HepG2 (cell line): ENCODE results near the gene PSMC3IP. TPM values are rescaled to one million over a fixed set of nuclear protein-coding genes. Genes with fewer than 3 reads are reported as not detected.

Experiments used
- CSRNP2 ChIP-seq: sonication (generic); formaldehyde crosslinking; conservative IDR thresholded peaks from 2 replicates; pipeline ENCODE4 v1.8.0; 2022; ENCODE audit warnings: low read depth, missing genetic modification reagents
- DMAP1 ChIP-seq: IDR thresholded peaks from 2 replicates; pipeline ENCODE4 v1.6.1; 2016
- FOSL2 ChIP-seq: sonication (generic); formaldehyde crosslinking; IDR thresholded peaks from 2 replicates; pipeline ENCODE4 v1.4.0; 2020; ENCODE audit warnings: missing genetic modification reagents
- NR2F2 ChIP-seq: IDR thresholded peaks from 2 replicates; pipeline ENCODE4 v1.6.1; 2012; ENCODE audit warnings: low read depth, inconsistent platforms, borderline replicate concordance
- POLR2G ChIP-seq: fragments of 200-400 bp; formaldehyde crosslinking; IDR thresholded peaks from 2 replicates; pipeline ENCODE4 v1.6.1; 2018; ENCODE audit warnings: mild to moderate bottlenecking, low read depth, low read length, moderate library complexity
- RARA ChIP-seq: IDR thresholded peaks from 2 replicates; pipeline ENCODE4 v1.6.1; 2016; ENCODE audit warnings: missing genetic modification reagents, missing compliant biosample characterization
- SMARCE1 ChIP-seq: fragments of 450-650 bp; IDR thresholded peaks from 2 replicates; pipeline ENCODE4 v1.6.1; 2017; ENCODE audit warnings: borderline replicate concordance
- SOX13 ChIP-seq, 3 experiments: fragments of 450-650 bp in 1 of 3; sonication (generic) in 1 of 3; formaldehyde crosslinking in 1 of 3; IDR thresholded peaks in 2 of 3; conservative IDR thresholded peaks in 1 of 3; 2 replicates each; pipeline versions ENCODE4 v1.5.0 to v1.6.1; 2016 to 2020; ENCODE audit warnings: antibody characterized with exemption in 1 of 3, mild to moderate bottlenecking in 1 of 3, missing compliant biosample characterization in 1 of 3, missing genetic modification reagents in 1 of 3, moderate library complexity in 1 of 3
- ZBTB21 ChIP-seq: sonication (generic); formaldehyde crosslinking; IDR thresholded peaks from 2 replicates; pipeline ENCODE4 v1.4.0; 2020; ENCODE audit warnings: missing genetic modification reagents
- ZKSCAN5 ChIP-seq: sonication (generic); formaldehyde crosslinking; IDR thresholded peaks from 2 replicates; pipeline ENCODE4 v1.5.1; 2020; ENCODE audit warnings: mild to moderate bottlenecking, missing genetic modification reagents
- ZNF460 ChIP-seq: sonication (generic); formaldehyde crosslinking; IDR thresholded peaks from 2 replicates; pipeline ENCODE4 v1.5.1; 2020; ENCODE audit warnings: missing genetic modification reagents, mild to moderate bottlenecking, borderline replicate concordance
- ZNF503 ChIP-seq: sonication (generic); formaldehyde crosslinking; IDR thresholded peaks from 2 replicates; pipeline ENCODE4 v1.4.0; 2020; ENCODE audit warnings: missing genetic modification reagents
- polyA plus RNA-seq, 8 experiments: library from polyadenylated mRNA; depleted of rRNA in 3 of 8; stranded (reverse) in 7 of 8; unstranded in 1 of 8; fragments of >200 nt; fragmentation: Illumina TruSeq in 4 of 8; extraction: Trizol in 4 of 8; gene quantifications; 2 replicates each; pipeline versions ENCODE4 v1.2.1 to v1.2.3, GENCODE V29; 2011 to 2016; ENCODE audit warnings: low read depth in 4 of 8, missing spikeins in 1 of 8, mixed read lengths in 1 of 8; ENCODE audit not compliant: insufficient read depth in 1 of 8
- total RNA-seq, 5 experiments: library from RNA; depleted of rRNA; stranded (reverse); fragments of >200 nt; fragmentation: Illumina TruSeq; extraction: Trizol; gene quantifications; 2 replicates each; pipeline ENCODE4 v1.2.3, GENCODE V29; 2016; ENCODE audit warnings: low read depth in 1 of 5
- TF ChIP-seq, protein P1 (sequence below): IDR thresholded peaks from 2 replicates; pipeline ENCODE4 v1.6.1; 2012; ENCODE audit warnings: inconsistent platforms
- TF ChIP-seq, protein P2 (sequence below): sonication (generic); formaldehyde crosslinking; IDR thresholded peaks from 2 replicates; pipeline ENCODE4 v1.4.0; 2020; ENCODE audit warnings: missing genetic modification reagents, borderline replicate concordance
- TF ChIP-seq, protein P3 (sequence below): IDR thresholded peaks from 2 replicates; pipeline ENCODE4 v1.6.1; 2012; ENCODE audit warnings: low read length, improper control_type of control experiment
- TF ChIP-seq, protein P4 (sequence below): sonication (generic); formaldehyde crosslinking; IDR thresholded peaks from 2 replicates; pipeline ENCODE4 v1.4.0; 2020; ENCODE audit warnings: missing genetic modification reagents

PSMC3IP gene
- total and polyA plus RNA-seq, 2 of the 13 experiments (the other 11 are each of a cell fraction or from before 2014, with no cell fraction given) = 6.5 to 22.4 TPM

- TF ChIP-seq, protein P1, sequence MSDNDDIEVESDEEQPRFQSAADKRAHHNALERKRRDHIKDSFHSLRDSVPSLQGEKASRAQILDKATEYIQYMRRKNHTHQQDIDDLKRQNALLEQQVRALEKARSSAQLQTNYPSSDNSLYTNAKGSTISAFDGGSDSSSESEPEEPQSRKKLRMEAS = peak; percentile 71
- TF ChIP-seq SOX13 (IDR thresholded peaks at IDR 0.05) (no peak), SOX13 (CRISPR knock-in tag; conservative IDR thresholded peaks at IDR 0.05 in 1 of 2, IDR thresholded peaks at IDR 0.05 in 1 of 2) (0 out of 4 replicates have a peak, but pooled peaks of 1 of the 2 experiments have one; percentile 20), ZNF503 (CRISPR knock-in tag) (peak; percentile 83), DMAP1 (CRISPR knock-in tag) (peak; percentile 83), FOSL2 (CRISPR knock-in tag) (peak; percentile 5; the same call in 1 of the 2 replicates), ZKSCAN5 (CRISPR knock-in tag) (0 out of 2 replicates have a peak, but pooled peaks have one; percentile 39), SMARCE1 (no peak), RARA (CRISPR knock-in tag) (peak; percentile 49; the same call in 1 of the 2 replicates), ZNF460 (CRISPR knock-in tag) (no peak), POLR2G (peak; percentile 97), ZBTB21 (no peak), CSRNP2 (CRISPR knock-in tag) (no peak), NR2F2 (no peak)
- TF ChIP-seq, protein P2, sequence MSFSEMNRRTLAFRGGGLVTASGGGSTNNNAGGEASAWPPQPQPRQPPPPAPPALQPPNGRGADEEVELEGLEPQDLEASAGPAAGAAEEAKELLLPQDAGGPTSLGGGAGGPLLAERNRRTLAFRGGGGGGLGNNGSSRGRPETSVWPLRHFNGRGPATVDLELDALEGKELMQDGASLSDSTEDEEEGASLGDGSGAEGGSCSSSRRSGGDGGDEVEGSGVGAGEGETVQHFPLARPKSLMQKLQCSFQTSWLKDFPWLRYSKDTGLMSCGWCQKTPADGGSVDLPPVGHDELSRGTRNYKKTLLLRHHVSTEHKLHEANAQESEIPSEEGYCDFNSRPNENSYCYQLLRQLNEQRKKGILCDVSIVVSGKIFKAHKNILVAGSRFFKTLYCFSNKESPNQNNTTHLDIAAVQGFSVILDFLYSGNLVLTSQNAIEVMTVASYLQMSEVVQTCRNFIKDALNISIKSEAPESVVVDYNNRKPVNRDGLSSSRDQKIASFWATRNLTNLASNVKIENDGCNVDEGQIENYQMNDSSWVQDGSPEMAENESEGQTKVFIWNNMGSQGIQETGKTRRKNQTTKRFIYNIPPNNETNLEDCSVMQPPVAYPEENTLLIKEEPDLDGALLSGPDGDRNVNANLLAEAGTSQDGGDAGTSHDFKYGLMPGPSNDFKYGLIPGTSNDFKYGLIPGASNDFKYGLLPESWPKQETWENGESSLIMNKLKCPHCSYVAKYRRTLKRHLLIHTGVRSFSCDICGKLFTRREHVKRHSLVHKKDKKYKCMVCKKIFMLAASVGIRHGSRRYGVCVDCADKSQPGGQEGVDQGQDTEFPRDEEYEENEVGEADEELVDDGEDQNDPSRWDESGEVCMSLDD (CRISPR knock-in tag) = 0 out of 2 replicates have a peak, but pooled peaks have one; percentile 60
- TF ChIP-seq, protein P3, sequence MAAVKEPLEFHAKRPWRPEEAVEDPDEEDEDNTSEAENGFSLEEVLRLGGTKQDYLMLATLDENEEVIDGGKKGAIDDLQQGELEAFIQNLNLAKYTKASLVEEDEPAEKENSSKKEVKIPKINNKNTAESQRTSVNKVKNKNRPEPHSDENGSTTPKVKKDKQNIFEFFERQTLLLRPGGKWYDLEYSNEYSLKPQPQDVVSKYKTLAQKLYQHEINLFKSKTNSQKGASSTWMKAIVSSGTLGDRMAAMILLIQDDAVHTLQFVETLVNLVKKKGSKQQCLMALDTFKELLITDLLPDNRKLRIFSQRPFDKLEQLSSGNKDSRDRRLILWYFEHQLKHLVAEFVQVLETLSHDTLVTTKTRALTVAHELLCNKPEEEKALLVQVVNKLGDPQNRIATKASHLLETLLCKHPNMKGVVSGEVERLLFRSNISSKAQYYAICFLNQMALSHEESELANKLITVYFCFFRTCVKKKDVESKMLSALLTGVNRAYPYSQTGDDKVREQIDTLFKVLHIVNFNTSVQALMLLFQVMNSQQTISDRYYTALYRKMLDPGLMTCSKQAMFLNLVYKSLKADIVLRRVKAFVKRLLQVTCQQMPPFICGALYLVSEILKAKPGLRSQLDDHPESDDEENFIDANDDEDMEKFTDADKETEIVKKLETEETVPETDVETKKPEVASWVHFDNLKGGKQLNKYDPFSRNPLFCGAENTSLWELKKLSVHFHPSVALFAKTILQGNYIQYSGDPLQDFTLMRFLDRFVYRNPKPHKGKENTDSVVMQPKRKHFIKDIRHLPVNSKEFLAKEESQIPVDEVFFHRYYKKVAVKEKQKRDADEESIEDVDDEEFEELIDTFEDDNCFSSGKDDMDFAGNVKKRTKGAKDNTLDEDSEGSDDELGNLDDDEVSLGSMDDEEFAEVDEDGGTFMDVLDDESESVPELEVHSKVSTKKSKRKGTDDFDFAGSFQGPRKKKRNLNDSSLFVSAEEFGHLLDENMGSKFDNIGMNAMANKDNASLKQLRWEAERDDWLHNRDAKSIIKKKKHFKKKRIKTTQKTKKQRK = no peak
- TF ChIP-seq, protein P4, sequence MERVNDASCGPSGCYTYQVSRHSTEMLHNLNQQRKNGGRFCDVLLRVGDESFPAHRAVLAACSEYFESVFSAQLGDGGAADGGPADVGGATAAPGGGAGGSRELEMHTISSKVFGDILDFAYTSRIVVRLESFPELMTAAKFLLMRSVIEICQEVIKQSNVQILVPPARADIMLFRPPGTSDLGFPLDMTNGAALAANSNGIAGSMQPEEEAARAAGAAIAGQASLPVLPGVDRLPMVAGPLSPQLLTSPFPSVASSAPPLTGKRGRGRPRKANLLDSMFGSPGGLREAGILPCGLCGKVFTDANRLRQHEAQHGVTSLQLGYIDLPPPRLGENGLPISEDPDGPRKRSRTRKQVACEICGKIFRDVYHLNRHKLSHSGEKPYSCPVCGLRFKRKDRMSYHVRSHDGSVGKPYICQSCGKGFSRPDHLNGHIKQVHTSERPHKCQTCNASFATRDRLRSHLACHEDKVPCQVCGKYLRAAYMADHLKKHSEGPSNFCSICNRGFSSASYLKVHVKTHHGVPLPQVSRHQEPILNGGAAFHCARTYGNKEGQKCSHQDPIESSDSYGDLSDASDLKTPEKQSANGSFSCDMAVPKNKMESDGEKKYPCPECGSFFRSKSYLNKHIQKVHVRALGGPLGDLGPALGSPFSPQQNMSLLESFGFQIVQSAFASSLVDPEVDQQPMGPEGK = peak; percentile 98
Measured at GRCh38 chr17:42609182-42609813, 31.8 kb upstream of the PSMC3IP start, which contains the start of the genes RETREG3 and TUBG1 (continued).
